Stimulated activated CD4-positive, alpha-beta T cell treated with anti-CD3 and anti-CD28 coated beads, TNF-alpha, amount 100 ng/mL, for 48 hours (primary cell): ENCODE results near the gene KCNJ15.
A peak's percentile ranks its signal among the peaks of the same experiment; 100 is the strongest.
"Not testable (repeated sequence)": the region's sequence is repeated elsewhere in the genome, so short reads cannot be mapped to it uniquely, and the experiment has no call there.

ENCODE experiments used
- DNase-seq, 3 donors: peaks; one replicate each; pipeline ENCODE4 v3.0.0-alpha.2; 2020; ENCODE audit warnings: low read depth in 3 of 3

KCNJ15 gene

DNA sequence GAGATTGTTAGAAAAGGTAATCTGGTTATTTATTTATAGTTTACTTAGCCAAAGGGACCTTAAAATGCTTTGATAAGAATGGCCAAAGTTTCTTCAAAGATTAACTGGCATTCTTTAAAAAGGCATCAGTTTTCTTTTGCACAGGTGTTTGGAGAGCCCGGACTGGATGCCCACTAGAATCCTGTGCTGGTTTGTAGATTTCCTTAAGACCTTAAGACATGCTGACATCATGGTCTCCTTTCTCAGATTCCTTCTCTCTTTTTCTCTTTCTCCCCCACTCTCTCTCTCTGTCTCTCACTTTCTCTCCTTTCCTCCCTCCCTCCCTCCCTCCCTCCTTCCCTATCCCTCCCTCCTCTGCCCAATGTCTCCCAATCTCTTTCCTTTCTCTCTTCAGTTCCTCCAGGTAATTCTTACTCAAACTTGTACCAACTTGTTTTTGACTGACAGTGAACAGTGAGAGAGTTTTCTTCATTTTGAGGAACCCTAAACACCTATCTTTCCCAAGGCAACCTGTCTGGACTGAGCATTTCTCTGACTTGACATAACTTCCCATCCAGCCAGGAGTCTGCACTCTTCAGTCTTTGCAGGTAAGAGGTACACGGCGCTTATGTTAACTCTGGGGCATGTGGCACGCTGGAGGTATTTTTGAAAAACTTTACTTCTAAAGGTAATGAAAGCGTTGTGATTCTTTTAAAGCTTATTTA is at the start of gene KCNJ15:
KCNJ15 (plus strand) TSS at position 393 of the 704 bp plus-strand sequence. CDS start 42,271 bp downstream, outside the sequence.
- DNase-seq = no peak

DNA sequence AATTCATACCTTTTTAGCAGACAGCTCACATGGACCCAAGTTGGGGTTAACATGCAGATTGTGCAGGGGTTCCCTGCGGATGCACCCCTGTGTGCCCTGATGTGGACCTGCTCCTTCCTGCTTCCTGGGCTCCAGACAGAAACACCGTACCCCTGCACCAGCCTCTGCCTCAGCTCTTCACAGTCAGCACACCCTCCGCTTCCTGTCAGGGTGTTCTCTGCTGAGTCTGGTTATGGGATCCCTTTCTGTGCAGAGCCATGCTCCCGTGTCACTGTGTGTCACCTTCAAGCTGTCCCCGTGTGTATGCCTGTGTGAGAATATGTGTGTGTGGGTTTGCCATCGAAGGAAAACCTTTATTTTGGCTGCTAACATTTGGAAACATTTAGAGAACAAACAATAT is 48.7 kb upstream of the KCNJ15 start:
- no peak for DNase-seq

DNA sequence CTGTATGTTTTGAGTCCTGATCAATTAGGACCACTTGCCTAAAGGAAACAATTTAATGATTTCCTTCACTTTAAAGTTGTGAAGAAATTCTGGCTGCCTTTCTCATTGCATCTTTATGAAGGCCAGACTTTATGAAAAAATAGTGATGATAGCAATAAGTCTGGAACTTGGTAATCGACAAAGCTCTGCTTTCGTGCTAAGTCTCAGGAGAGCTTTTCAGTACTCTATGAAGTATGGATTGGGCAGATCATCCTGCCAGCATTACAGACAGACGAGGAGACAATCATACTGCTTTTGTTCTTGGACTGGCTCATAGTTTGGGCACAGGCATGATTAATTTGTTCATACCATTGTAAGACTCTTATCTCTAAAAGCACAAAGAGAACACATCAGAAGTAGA is 45.5 kb upstream of the KCNJ15 start:
- no peak for DNase-seq

DNA sequence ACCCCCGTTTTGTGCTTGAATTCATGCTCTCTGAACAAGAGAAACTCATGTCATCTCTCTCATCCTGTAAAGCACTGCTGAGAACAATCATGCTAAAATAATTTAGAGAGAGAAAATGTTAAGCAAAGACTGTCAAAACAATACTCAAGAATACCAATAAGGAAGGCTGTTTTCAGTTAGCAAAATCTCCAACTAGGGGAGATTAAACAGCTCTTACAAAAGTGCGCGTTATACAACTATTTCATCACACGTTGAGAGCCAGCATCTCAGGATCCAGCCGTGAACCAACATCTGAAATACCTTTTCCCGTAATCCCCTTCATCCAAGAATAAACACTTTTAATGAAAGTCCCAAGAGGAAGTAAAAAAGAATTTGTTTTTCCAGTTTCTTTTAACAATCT is 44.1 kb upstream of the KCNJ15 start:
- DNase-seq = no peak

DNA sequence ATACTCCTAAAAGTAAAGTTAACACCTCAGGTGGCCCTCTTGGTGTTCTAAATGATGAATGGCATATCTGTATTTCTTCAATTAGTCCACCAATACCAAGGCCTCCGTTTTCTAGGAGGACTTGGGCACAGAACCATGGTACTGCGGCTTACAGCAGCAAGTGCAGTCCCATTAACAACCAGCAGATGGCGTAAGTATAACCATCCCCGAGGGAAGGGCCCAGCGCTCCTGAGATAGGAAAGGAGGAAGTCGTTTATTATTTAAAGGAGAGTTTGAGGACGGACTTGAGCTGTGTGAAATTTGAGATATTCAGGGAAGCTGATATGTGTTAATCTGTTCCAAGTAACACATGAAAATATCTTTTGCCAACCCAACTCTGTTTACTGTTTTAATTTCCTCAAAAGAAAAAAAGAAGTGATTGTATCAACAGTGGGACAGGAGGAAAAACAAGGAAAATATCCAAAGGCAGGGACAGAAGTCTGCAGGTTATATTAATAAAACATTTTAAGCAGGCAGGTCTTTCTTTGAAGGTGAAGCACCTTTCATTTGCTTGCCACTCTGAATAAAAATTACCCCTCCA is 37.7 kb upstream of the KCNJ15 start:
- DNase-seq = peak; percentile 39 to 63 (median 49)

DNA sequence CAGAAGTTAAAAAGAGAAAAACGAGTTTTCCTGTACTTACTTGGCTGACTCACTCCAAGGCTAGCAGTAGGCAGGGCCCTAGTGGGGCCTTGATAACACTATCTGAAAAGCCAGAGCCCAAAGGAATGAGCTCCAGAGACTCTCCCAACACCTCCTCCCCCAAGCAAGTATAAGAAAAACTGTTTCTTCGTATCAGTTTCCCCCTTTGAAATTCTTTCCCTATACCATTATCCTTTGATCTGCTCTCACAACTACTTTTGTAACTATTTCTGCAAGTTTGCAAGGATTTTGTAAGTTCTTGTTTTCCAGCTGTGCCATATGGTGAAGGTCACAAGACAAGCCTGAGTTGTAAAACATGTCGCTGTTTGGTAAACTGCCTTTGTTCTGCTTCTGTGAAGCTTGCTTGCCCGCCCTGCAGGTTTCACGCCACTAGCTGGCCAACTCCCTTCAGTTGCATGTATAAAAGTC is 36.5 kb upstream of the KCNJ15 start:
- no peak for DNase-seq

DNA sequence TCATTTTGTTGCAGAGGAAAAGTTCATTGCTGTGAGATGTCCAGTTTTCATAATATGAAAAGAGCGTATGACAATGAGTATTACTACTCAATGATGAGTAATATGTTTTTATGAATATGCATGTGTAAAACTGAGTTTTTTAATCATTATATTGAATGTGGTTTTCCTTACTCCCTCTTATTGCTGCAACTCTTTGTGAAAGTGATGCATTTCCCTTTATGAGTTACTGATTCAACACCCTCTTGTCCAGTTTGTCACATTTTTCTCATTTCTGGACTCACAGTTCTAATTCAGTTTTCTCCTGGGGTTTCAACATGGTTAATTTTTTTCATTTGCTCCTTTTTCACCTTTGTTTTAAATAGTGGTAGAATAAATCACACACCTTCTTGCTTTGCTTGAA is 35.2 kb upstream of the KCNJ15 start:
- DNase-seq = no peak

DNA sequence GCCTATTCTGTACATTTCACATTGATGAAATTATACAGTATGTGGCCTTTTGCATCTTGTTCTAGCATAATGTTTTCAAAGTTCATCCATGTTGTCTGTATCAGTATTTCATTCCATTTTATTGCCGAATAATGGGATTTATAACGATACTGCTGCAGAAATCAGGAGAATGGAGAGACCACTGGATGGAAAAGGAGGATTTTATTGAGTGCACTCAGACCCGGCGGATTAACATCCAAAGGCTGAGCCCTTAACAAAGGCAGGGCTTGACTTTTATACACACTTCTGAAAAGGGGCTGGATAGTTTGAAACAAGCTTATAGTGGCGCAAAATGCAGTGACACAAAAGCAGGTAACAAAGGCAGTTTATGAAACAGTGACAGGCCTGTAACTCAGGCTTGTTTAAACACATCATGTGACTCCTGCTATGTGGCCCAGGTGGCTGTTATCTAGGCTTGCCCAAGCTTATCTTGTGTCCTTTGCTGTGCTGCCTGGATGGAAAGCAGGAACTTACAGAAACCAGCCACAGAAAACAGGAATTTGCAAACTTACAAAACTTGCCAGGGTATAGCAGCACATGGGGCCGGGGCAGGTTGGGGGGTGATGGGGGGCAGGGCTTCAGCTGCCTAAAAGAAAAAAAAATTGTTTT is 32.8 kb upstream of the KCNJ15 start:
- DNase-seq = no peak

DNA sequence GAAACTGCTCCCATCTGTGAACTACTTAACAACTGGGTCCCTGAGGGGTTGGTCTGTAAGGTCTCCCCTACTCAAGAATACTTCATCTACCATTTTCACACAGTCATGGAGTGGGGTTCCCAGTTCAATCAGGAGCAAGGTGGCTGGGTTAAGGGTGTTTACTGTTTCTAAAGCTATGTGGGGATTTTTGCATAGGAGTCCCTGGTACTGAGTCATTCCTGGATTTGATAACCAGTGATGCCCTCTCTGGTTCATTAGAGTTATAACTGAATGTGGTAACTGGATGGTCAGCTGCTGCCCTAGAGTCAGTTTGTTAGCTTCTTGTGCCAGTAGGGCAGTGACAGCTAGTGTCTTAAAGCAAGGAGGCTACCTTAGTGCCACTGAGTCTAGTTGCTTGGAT is 29.4 kb upstream of the KCNJ15 start:
- DNase-seq = no peak

DNA sequence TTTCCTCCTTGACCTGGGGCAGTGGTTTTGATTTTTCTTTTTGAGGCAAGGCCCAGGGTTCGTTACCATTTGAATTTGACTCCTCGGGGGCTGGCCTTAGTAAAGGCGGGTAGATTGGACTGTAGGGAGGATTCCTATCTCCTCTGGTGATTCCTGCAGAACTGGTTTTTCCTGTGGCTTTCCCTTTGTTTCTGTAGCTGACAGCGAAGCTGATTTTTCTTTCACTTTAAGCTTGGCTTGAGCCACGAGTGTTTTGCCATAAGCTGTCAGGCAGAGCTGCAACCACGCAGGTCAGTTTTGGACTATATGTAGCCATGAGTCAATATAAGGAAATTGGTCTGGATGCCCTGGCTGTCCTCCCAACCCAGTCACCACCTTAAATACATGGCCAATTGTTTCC is 28.7 kb upstream of the KCNJ15 start:
- no peak for DNase-seq

DNA sequence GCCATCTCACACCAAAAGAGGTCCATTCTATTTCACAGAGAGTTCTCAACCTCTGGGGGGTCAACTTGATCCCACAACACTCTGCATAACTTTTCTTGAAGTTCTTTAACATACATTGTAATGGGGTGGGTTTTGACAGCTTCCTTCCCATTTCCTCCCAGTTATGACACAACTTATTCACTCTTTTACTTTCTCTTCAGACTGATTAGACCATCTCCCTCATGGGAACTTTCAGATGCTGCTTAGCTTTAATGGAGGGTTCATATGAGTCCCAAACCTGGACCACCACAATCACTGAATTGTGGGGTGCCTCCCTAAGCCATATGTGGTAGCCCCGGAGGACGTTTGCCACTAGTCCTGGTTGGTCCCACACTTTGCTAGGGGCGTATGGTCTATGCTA is 28.3 kb upstream of the KCNJ15 start:
- no peak for DNase-seq

DNA sequence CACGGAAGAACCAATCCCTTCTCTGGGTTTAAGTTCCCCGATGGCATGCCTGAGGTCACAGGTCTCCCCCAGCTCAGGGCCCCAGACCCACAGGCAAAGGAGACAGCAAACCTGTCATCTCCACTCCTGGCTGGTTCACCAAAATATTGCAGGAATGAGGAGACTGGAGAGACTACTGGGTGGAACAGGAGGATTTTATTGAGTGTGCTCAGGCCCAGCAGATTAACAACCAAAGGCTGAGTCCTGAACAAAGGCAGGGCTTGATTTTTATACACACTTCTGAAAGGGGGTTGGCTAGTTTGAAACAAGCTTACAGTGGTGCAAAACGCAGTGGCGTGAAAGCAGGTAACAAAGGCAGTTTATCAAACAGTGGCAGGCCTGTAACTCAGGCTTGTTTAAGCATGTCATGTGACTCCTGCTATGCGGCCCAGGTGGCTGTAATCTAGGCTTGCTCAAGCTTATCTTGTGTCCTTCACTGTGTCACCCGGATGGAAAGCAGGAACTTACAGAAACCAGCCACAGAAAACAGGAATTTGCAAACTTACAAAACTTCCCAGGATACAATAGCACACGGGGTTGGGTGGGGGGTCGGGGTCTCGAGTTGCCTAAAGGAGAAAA is 27.4 kb upstream of the KCNJ15 start:
- no peak for DNase-seq

DNA sequence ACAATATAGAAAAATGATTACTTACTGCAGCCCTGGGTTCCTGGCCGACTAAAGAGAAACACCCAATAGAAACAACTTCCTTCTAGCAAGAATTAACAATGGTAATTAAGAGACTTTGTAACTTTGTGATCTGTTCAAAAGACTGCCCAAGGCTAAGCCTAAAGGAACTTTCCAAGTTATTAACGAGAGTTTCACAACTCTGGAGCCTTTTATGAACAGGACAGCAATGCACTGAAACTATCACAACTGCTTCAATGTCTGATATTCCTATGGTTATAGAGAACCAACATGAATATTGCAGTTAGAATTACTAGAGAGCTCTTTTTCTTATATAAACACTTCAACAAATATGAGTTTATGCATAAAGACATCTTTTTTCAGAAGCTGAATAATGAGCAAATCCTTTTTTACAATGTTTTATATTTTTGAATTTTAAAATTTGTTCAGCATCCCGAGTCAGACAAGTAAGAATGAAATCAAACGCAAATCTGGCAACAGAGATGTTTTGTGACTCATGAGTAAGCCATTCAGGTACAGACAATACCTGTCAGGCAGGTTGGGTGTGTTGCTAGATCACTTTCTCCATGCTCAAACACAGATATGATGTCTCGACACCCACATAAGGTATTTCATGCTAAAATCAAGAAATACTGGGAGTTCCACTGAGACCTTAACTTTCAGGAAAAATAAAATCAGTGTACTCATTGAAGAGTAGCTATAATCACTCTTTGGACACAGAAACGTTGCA is 22.2 kb upstream of the KCNJ15 start:
- DNase-seq = no peak

DNA sequence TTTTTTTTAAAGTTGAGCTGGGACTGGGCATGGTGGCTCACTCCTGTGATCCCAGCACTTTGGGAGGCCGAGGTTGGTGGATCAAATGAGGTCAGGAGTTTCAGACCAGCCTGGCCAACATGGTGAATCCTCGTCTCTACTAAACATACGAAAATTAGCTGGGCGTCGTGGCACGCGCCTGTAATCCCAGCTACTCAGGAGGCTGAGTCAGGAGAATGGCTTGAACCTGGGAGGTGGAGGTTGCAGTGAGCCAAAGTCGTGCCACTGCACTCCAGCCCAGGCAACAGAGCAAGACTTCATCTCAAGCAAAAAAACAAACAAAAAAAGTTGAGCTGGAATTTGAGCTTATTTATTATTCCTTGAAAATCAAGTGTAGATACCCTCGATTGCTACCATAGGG is 21.5 kb upstream of the KCNJ15 start:
- not testable (repeated sequence) for DNase-seq

DNA sequence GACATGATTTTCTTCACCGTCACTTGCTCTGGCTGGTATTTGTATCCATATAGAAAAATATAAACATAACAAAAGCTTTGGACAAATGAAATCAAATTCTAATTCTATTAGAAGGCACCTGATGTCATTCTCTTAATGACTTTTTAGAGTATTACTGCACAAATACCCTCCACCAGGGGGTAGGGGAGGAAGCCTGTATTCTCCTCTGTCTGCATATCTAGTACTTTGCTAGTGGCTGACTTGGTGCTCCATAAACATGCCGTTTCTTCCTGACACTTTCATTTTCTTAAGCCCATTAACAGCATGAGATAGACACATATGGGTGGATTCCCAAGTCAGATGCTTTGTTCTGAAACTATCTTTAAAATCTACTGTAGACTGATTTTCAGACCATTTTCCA is 20.6 kb upstream of the KCNJ15 start:
- DNase-seq = no peak

DNA sequence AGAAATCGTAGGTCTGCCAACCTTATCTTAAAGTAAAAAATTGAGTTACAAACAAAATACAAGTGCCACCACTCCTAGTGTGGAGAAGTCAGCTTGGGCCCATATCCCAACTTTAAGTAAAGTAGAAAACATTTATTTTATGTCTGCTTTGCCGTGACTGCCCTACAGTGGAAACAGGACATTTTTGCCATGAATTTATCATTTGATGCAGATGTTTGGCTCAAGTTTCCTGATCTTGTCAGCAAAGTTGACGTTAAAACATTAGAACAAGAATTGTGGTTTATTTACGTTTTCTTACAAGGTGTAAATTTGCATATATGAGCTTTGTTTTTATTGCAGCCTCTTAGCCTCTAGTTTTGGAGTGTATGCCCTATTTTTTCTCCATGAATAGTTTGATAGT is 17.1 kb upstream of the KCNJ15 start:
- DNase-seq = no peak

DNA sequence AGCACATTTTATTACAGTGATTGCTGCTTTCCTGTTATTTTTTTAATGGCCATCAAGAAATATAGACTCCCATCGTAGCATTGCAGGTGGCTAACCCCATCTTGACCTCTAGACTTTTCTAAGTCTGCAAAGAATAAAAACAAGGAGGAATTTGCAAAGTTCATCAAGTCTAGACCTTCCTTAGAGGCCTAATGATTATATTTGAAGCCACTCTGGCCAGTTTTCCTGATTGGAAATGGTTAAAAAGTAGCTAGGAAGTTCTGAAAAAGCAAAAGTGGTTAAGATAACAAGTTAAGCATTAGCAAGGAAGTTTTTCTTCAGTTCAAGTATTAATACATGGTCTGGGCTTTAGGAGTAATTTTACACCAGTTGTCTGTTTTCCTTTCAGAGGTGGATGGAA is 16.7 kb upstream of the KCNJ15 start:
- no peak for DNase-seq

DNA sequence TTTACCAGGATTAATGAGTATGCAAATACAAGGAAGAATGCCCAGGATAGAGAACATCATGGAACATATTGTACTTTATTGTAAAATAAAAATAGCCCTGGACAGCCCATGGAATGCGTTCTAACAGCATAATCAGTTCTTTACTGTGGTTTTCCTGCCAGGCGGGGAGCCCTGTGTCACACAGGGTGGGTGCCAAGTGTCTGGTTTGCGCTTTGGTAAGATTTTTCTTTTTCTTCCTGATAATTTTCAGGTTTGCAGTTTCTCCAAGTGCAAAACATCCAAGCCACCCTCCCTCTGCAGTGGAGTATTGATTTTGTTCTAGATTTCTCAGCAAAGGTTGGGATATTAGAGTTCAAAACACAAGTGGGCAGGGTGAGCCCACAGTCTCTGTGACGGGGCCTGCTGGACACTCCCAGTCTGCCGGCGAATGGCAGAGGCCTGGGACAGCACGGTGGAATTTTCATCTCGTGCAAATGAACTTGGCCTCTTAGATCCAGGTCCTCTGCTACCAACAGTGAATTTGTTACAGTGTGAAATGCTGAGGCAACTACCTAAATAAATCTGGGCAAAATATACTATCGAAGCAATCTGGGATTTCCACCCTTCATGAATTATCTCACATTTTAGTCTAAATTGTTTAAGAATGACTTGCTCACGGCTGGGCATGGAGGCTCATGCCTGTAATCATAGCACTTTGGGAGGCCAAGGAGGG is 15.6 kb upstream of the KCNJ15 start:
- no peak for DNase-seq

DNA sequence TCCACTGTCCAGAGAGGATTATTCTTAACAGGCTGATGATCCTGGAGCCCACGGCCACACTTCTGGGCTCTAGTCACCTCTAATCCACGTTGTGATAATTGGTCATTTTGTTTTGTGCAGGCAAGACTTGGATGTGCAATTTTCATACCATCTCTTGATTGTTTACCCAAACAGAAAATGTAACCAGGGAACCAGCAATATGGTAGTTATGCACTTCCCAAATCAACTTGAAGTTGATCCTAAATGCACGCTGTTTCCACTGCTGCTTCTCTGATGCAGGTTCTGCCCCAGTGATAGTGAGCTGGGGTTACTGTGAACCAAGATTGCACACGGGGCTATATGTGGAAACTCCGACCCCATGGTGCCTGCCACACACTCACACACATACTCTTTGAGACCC is 14.7 kb upstream of the KCNJ15 start:
- no peak for DNase-seq

DNA sequence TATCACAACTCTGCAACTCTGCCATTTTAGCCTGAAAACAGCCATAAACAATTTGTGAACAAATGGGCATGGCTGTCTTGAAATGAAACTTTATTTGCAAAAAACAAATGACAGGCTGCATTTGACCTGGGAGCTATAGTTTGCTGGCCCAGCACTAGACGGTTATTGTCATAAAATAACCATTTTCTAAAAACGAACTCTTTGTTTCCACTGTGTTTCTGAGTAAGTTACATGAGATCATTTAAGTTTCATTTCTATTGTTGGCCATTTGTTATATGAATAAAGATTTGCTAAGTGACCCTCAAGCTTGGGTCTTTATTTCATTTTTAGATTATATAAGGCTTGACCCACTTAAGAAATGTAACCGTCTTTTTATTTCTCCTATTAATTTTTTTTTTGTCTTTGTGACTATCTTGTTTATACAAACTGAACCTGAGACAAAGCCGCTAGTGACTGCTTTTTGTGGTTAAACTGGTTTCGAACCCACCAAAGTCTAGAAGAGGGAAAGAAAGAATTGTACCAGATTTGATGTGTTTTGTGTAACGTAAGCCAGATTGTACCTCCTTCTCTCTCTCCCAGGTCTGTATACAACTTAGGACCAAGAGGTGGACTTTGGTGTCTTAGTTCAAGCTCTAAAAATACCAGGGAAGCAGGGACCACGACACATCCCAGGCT is 12.9 kb upstream of the KCNJ15 start:
- no peak for DNase-seq

DNA sequence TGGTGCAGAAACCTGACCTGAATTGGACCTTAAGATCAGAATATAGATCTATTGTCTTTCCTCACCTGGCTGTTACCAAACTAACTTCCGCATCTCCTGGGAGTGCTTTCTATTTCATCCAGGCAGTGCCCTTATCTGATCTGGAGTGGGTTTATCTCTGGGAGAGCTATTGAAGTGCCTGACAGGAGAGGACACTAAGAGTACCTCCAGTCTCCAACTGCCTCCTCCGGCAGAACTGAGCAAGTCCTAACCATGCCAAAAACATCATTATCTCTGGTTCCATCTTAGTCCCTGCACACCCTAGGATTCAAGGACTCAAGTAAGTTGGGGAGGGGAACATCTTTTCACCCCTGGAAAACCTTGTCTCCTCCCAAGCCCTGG is 12.4 kb upstream of the KCNJ15 start:
- DNase-seq = no peak
